Hepatocyte (in vitro differentiated cells): ENCODE results near the gene TBRG1. TPM values are rescaled to one million over a fixed set of nuclear protein-coding genes. Genes with fewer than 3 reads are reported as not detected.

Experiments used
- DNase-seq: peaks from one replicate; pipeline ENCODE4 v3.0.0-alpha.2; 2016; ENCODE audit warnings: low spot score
- H2AFZ ChIP-seq: fragments of 200-600 bp; sonication (generic); 2 replicates; pipeline ENCODE4 v1.6.0; 2016; ENCODE audit warnings: antibody characterized with exemption, mild to moderate bottlenecking
- H3K27ac ChIP-seq: fragments of 200-600 bp; sonication (generic); 2 replicates; pipeline ENCODE4 v1.5.1; 2016; ENCODE audit warnings: mild to moderate bottlenecking
- H3K27me3 ChIP-seq: fragments of 200-600 bp; sonication (generic); 2 replicates; pipeline ENCODE4 v1.6.1; 2016
- H3K36me3 ChIP-seq: fragments of 200-600 bp; sonication (generic); replicated peaks from 2 replicates; pipeline ENCODE4 v1.5.1; 2016; ENCODE audit warnings: low read depth; ENCODE audit not compliant: insufficient read depth
- H3K4me1 ChIP-seq: fragments of 200-600 bp; sonication (generic); 2 replicates; pipeline ENCODE4 v1.5.1; 2016; ENCODE audit warnings: mild to moderate bottlenecking, moderate library complexity; ENCODE audit not compliant: insufficient read depth
- H3K4me2 ChIP-seq: fragments of 200-600 bp; sonication (generic); 2 replicates; pipeline ENCODE4 v1.6.0; 2016
- H3K4me3 ChIP-seq: fragments of 200-600 bp; sonication (generic); 2 replicates; pipeline ENCODE4 v1.5.1; 2016; ENCODE audit warnings: mild to moderate bottlenecking
- H3K79me2 ChIP-seq: fragments of 200-600 bp; sonication (generic); 2 replicates; pipeline ENCODE4 v1.6.0; 2017; ENCODE audit warnings: mild to moderate bottlenecking
- H3K9me2 ChIP-seq: fragments of 200-600 bp; sonication (generic); replicated peaks from 2 replicates; pipeline ENCODE4 v1.6.0; 2017; ENCODE audit warnings: mild to moderate bottlenecking; ENCODE audit not compliant: insufficient read depth
- H3K9me3 ChIP-seq: fragments of 200-600 bp; sonication (generic); 2 replicates; pipeline ENCODE4 v1.5.1; 2016; ENCODE audit warnings: low read depth, mild to moderate bottlenecking
- H4K20me1 ChIP-seq: fragments of 200-600 bp; sonication (generic); 2 replicates; pipeline ENCODE4 v1.6.0; 2016; ENCODE audit warnings: mild to moderate bottlenecking; ENCODE audit not compliant: insufficient read depth, poor library complexity, severe bottlenecking
- CTCF ChIP-seq: fragments of 200-600 bp; sonication (generic); IDR thresholded peaks from 2 replicates; pipeline ENCODE4 v1.5.1; 2016; ENCODE audit warnings: antibody characterized with exemption, mild to moderate bottlenecking; ENCODE audit not compliant: poor library complexity
- EZH2 ChIP-seq: fragments of 200-600 bp; sonication (generic); IDR thresholded peaks from 2 replicates; pipeline ENCODE4 v1.6.1; 2016; ENCODE audit warnings: antibody characterized with exemption, mild to moderate bottlenecking, borderline replicate concordance
- EZH2phosphoT487 ChIP-seq: fragments of 200-600 bp; sonication (generic); IDR thresholded peaks from one replicate; pipeline ENCODE4 v1.6.1; 2018; ENCODE audit warnings: antibody characterized with exemption, mild to moderate bottlenecking, low read depth, moderate library complexity; ENCODE audit not compliant: unreplicated experiment, severe bottlenecking
- WGBS: methylation state at CpG from one replicate; pipeline ENCODE4 v1.1.6; 2016; ENCODE audit warnings: low lambda C conversion rate; ENCODE audit errors: missing lambda C conversion rate; 5-methylcytosine and 5-hydroxymethylcytosine counted together
- polyA plus RNA-seq: library from polyadenylated mRNA; unstranded; fragments of >200 nt; fragmentation: Nextera tagmentation; extraction: Ambion mirVana; gene quantifications from 2 replicates; pipeline ENCODE4 v1.2.1, GENCODE V29; 2016
- total RNA-seq: library from RNA; depleted of rRNA; stranded (reverse); fragments of >200 nt; gene quantifications from 2 replicates; pipeline ENCODE4 v1.2.3, GENCODE V29; 2014

TBRG1 gene
- total and polyA plus RNA-seq, 2 experiments from 2014 or later = 34.6 to 35.0 TPM

DNA sequence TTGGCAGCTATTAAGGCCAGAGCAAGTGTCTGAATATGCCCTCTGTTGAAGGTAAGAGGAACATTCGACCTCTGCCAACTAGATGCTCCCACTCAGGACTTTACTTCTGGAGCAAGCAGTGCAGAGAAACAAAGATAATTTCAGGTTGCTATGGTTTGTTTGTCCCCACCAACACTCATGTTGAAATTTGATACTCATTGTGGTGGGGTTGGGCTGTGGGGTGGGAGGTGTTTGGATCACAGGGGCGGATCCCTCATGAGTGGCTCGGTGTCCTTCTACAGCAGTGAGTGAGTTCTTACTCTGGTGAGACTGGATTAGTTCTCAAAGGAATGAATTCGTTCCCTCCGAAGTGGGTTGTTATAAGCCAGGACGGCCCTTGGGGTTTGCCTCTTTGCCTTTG is 40.8 kb upstream of the TBRG1 start:
- H3K9me2 ChIP-seq = no peaks in the 10 kb centered on the region
- no peaks in the 10 kb centered on the region for H3K9me3 ChIP-seq
- no peak overlapping the region for H3K4me3 ChIP-seq
- no peaks in the 10 kb centered on the region for H4K20me1 ChIP-seq
- no peaks in the 10 kb centered on the region for H3K27me3 ChIP-seq
- 77% methylated on average over 6 of the region's 6 CpGs for WGBS
- no peak overlapping the region for H2AFZ ChIP-seq
- TF ChIP-seq CTCF = no peak
- TF ChIP-seq EZH2 = no peak
- TF ChIP-seq EZH2phosphoT487 = no peak
- H3K4me2 ChIP-seq = no peak overlapping the region
- no peak overlapping the region for H3K27ac ChIP-seq
- no peaks in the 10 kb centered on the region for H3K79me2 ChIP-seq
- DNase-seq = no peak
- no peaks in the 10 kb centered on the region for H3K36me3 ChIP-seq
- H3K4me1 ChIP-seq = no peaks in the 10 kb centered on the region

DNA sequence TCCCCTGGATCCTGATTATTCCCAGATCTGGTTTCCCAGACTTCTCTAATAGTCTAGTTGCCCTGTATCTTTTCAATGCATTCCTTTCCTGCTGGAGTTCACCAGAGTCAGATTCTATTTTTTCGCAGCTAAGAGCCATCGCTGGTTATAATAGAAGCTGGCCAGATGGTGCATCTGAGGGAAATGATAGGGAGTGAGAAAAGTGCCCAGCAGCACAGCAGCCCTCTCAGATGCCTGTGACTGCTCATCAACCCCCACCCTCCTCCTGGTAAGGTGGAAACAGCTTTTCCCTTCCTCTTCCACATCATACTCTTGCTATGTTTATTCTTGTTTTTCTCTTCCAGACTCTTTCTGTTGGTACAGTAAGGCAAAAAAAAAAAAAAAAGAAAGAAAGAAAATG is 40.1 kb upstream of the TBRG1 start:
- Histone ChIP-seq H3K4me3 (no peak overlapping the region), H3K4me2 (no peak overlapping the region), H3K9me3 (no peaks in the 10 kb centered on the region), H4K20me1 (no peaks in the 10 kb centered on the region), H3K36me3 (no peaks in the 10 kb centered on the region), H3K9me2 (no peaks in the 10 kb centered on the region), H3K27me3 (no peaks in the 10 kb centered on the region), H3K27ac (no peak overlapping the region), H3K4me1 (no peaks in the 10 kb centered on the region), H2AFZ (no peak overlapping the region), H3K79me2 (no peaks in the 10 kb centered on the region)
- TF ChIP-seq EZH2phosphoT487 (no peak), EZH2 (no peak), CTCF (no peak)
- no peak for DNase-seq
- 88% methylated on average over 2 of the region's 2 CpGs for WGBS

- H3K27me3 ChIP-seq = no peaks in the 10 kb centered on the region
- WGBS = 71% methylated on average over 8 of the region's 8 CpGs
- no peak overlapping the region for H2AFZ ChIP-seq
- H3K79me2 ChIP-seq = no peaks in the 10 kb centered on the region
- no peaks in the 10 kb centered on the region for H3K9me2 ChIP-seq
- H4K20me1 ChIP-seq = no peaks in the 10 kb centered on the region
- peak; percentile 12 for DNase-seq
- H3K27ac ChIP-seq = peak overlapping the region; percentile 63
- H3K4me1 ChIP-seq = no peaks in the 10 kb centered on the region
- no peaks in the 10 kb centered on the region for H3K36me3 ChIP-seq
- no peaks in the 10 kb centered on the region for H3K9me3 ChIP-seq
- H3K4me3 ChIP-seq = no peak overlapping the region
- TF ChIP-seq EZH2phosphoT487 (no peak), EZH2 (no peak), CTCF (no peak)
- H3K4me2 ChIP-seq = peak overlapping the region; percentile 23
Measured at GRCh38 chr11:124583781-124584180, 38.9 kb upstream of the TBRG1 start.
